GM12892 (cell line): ENCODE results near the gene TNKS1BP1.
"Not testable (repeated sequence)": the region's sequence is repeated elsewhere in the genome, so short reads cannot be mapped to it uniquely, and the experiment has no call there.

Experiments used
- POLR2A ChIP-seq: IDR thresholded peaks from 2 replicates; pipeline ENCODE4 v1.6.1; 2011; ENCODE audit warnings: low read depth, low read length, control low read depth
- POLR2AphosphoS5 ChIP-seq: IDR thresholded peaks from 2 replicates; pipeline ENCODE4 v1.6.1; 2011; ENCODE audit warnings: low read depth, low read length, control low read depth
- TAF1 ChIP-seq: IDR thresholded peaks from 2 replicates; pipeline ENCODE4 v1.6.1; 2011; ENCODE audit warnings: low read depth, mild to moderate bottlenecking, control low read depth, low read length, borderline replicate concordance

- TF ChIP-seq POLR2A, POLR2AphosphoS5, TAF1: not testable (repeated sequence)
Measured at GRCh38 chr11:57281546-57281945, 43.2 kb downstream of the TNKS1BP1 start.
